ENCODE measurements around the gene GLI3.

The GLI3 gene

GRCh38 chr7:41972776-41973175 is 264.2 kb downstream of the GLI3 start:
- Histone ChIP-seq H3K27me3 (ENCODE audit: insufficient read depth, low read length, poor library complexity) (no peaks in the 10 kb centered on the region), H3K27ac (ENCODE audit: low read length) (no peak overlapping the region), H3K4me2 (ENCODE audit: insufficient read depth, low read length) (no peak overlapping the region), H3K4me1 (ENCODE audit: insufficient read depth, low read length) (no peaks in the 10 kb centered on the region), H3K36me3 (ENCODE audit: insufficient read depth, low read length) (peaks cover 58% of the 10 kb centered on the region), H3K79me2 (ENCODE audit: insufficient read depth, low read length) (no peaks in the 10 kb centered on the region), H3K9ac (ENCODE audit: low read depth, low read length) (no peak overlapping the region), H3K4me3 (ENCODE audit: low read depth in 1 of 2, low read length in 2 of 2) (no peak overlapping the region), H4K20me1 (ENCODE audit: insufficient read depth, low read length) (no peaks in the 10 kb centered on the region), H3K9me3 (ENCODE audit: insufficient read depth, low read length, severe bottlenecking) (no peaks in the 10 kb centered on the region), H2AFZ (ENCODE audit: low read depth, low read length) (no peak overlapping the region)
- DNase-seq, result no peak
- no peak for ATAC-seq (ENCODE audit: insufficient read depth, low read depth)
- TF ChIP-seq CTCF (IDR thresholded peaks at IDR 0.05; ENCODE audit: borderline replicate concordance, extremely low read depth, low read length, poor library complexity, severe bottlenecking) (no peak), EZH2 (IDR thresholded peaks at IDR 0.05; ENCODE audit: borderline replicate concordance, low read depth, low read length, severe bottlenecking) (no peak)

DNA sequence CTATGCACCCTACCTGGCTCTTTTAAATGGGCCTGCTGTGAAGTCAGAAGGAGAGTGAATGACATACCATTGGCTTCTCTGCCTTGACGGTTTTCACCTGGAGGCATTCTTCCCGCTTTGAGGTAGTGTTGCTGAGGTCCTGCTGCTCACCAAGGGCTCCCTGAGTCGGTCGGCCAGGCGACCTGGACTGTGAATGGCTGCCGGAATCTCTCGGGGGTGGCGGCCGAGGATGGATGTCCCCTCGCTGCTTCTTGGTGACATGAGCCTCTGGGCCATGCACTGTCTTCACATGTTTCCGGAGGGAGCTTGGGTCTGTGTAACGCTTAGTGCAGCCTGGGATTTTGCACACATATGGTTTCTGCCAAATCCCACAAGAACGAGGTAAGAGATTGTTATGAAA is 264.7 kb downstream of the GLI3 start:
- H3K36me3 ChIP-seq (ENCODE audit: insufficient read depth, low read length), result peaks cover 58% of the 10 kb centered on the region
- H3K9me3 ChIP-seq (ENCODE audit: insufficient read depth, low read length, severe bottlenecking), result no peaks in the 10 kb centered on the region
- no peak for ATAC-seq (ENCODE audit: insufficient read depth, low read depth)

DNA sequence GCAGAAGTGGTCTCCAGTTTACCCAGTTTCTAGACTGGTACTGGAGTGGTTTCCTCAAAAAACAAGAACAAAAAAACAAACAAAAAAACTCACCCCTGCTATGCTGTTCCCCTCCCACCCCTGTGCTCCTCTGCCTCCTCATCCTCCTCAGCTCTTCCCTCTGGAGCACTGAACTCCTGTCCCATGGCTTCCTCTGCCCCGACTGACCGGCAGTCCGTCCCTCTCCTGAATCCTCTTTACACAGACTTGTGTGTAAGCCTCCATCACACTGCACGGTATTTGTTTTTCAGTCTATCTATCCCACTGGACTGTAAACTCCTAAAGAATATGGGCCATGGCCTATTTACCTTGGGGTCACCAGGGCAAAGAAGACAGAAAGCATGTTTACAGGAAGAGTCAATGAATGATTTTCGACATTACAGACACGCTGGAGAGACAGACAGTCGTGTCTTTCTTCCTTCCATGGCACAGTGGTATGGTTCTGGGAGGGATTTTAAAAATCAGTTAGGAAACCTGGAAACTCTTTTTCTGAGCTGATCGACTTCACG is 265.3 kb downstream of the GLI3 start:
- no peaks in the 10 kb centered on the region for H3K9me3 ChIP-seq (ENCODE audit: insufficient read depth, low read length, severe bottlenecking)
- H2AFZ ChIP-seq (ENCODE audit: low read depth, low read length), result no peak overlapping the region
- H3K4me3 ChIP-seq (ENCODE audit: low read depth in 1 of 2, low read length in 2 of 2), result no peak overlapping the region
- H3K9ac ChIP-seq (ENCODE audit: low read depth, low read length), result no peak overlapping the region
- no peak for TF ChIP-seq EZH2 (IDR thresholded peaks at IDR 0.05; ENCODE audit: borderline replicate concordance, low read depth, low read length, severe bottlenecking)
- TF ChIP-seq CTCF (IDR thresholded peaks at IDR 0.05; ENCODE audit: borderline replicate concordance, extremely low read depth, low read length, poor library complexity, severe bottlenecking), result no peak
- no peaks in the 10 kb centered on the region for H3K27me3 ChIP-seq (ENCODE audit: insufficient read depth, low read length, poor library complexity)
- H3K36me3 ChIP-seq (ENCODE audit: insufficient read depth, low read length), result peaks cover 62% of the 10 kb centered on the region
- no peaks in the 10 kb centered on the region for H3K4me1 ChIP-seq (ENCODE audit: insufficient read depth, low read length)
- H3K79me2 ChIP-seq (ENCODE audit: insufficient read depth, low read length), result no peaks in the 10 kb centered on the region
- H3K27ac ChIP-seq (ENCODE audit: low read length), result no peak overlapping the region
- H3K4me2 ChIP-seq (ENCODE audit: insufficient read depth, low read length), result no peak overlapping the region
- no peak for DNase-seq
- H4K20me1 ChIP-seq (ENCODE audit: insufficient read depth, low read length), result no peaks in the 10 kb centered on the region
- ATAC-seq (ENCODE audit: insufficient read depth, low read depth), result no peak

More for the DNA sequence above, 264.7 kb downstream of the GLI3 start:
- Histone ChIP-seq H3K4me1 (ENCODE audit: insufficient read depth, low read length) (no peaks in the 10 kb centered on the region), H3K79me2 (ENCODE audit: insufficient read depth, low read length) (no peaks in the 10 kb centered on the region), H3K4me2 (ENCODE audit: insufficient read depth, low read length) (no peak overlapping the region), H4K20me1 (ENCODE audit: insufficient read depth, low read length) (no peaks in the 10 kb centered on the region), H3K27ac (ENCODE audit: low read length) (no peak overlapping the region), H3K4me3 (ENCODE audit: low read depth in 1 of 2, low read length in 2 of 2) (no peak overlapping the region), H3K27me3 (ENCODE audit: insufficient read depth, low read length, poor library complexity) (no peaks in the 10 kb centered on the region), H3K9ac (ENCODE audit: low read depth, low read length) (no peak overlapping the region), H2AFZ (ENCODE audit: low read depth, low read length) (no peak overlapping the region)
- TF ChIP-seq EZH2 (IDR thresholded peaks at IDR 0.05; ENCODE audit: borderline replicate concordance, low read depth, low read length, severe bottlenecking) (no peak), CTCF (IDR thresholded peaks at IDR 0.05; ENCODE audit: borderline replicate concordance, extremely low read depth, low read length, poor library complexity, severe bottlenecking) (no peak)
- no peak for DNase-seq

- Histone ChIP-seq H2AFZ (ENCODE audit: low read depth, low read length) (no peak overlapping the region), H3K9me3 (ENCODE audit: insufficient read depth, low read length, severe bottlenecking) (no peaks in the 10 kb centered on the region), H3K4me3 (ENCODE audit: low read depth in 1 of 2, low read length in 2 of 2) (no peak overlapping the region), H3K79me2 (ENCODE audit: insufficient read depth, low read length) (no peaks in the 10 kb centered on the region), H3K36me3 (ENCODE audit: insufficient read depth, low read length) (peaks cover 63% of the 10 kb centered on the region), H3K27ac (ENCODE audit: low read length) (no peak overlapping the region), H4K20me1 (ENCODE audit: insufficient read depth, low read length) (no peaks in the 10 kb centered on the region), H3K9ac (ENCODE audit: low read depth, low read length) (no peak overlapping the region), H3K4me2 (ENCODE audit: insufficient read depth, low read length) (no peak overlapping the region), H3K4me1 (ENCODE audit: insufficient read depth, low read length) (no peaks in the 10 kb centered on the region), H3K27me3 (ENCODE audit: insufficient read depth, low read length, poor library complexity) (no peaks in the 10 kb centered on the region)
- no peak for ATAC-seq (ENCODE audit: insufficient read depth, low read depth)
- no peak for DNase-seq
- TF ChIP-seq EZH2 (IDR thresholded peaks at IDR 0.05; ENCODE audit: borderline replicate concordance, low read depth, low read length, severe bottlenecking) (no peak), CTCF (IDR thresholded peaks at IDR 0.05; ENCODE audit: borderline replicate concordance, extremely low read depth, low read length, poor library complexity, severe bottlenecking) (no peak)
Observed at GRCh38 chr7:41970941-41971340, 266.1 kb downstream of the GLI3 start.

Measured in DND-41 (cell line).